Measurements from ENCODE around the gene PRKCI. TPM values are rescaled to one million over a fixed set of nuclear protein-coding genes. Genes with fewer than 3 reads are reported as not detected.
"Not testable (repeated sequence)": the region's sequence is repeated elsewhere in the genome, so short reads cannot be mapped to it uniquely, and the experiment has no call there.

Gene PRKCI
- total RNA-seq, 1 donor from 2014 or later: 95.8 TPM

DNA sequence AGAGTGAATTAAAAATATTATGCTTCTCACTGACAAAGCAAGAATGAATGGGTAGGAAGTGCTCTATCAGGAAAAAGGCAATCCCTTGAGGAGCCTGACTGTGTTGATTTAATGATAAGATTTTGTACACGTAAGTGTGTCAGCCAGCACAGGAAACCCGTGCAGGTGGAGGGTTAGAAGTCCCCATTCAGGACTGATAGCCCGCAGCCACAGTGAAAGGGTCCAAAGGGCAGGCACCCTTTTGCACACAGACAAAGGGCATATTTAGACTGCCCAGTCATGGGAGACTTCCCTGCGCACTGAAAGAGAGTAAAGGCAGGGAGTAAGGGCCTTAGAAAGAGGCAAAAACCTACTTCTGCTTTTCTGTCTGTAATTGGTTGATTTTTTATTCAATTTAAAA, 108.9 kb downstream of the PRKCI start:
- DNase-seq (ENCODE audit: low spot score in 2 of 2): no peak
- FAIRE-seq: no peak

DNA sequence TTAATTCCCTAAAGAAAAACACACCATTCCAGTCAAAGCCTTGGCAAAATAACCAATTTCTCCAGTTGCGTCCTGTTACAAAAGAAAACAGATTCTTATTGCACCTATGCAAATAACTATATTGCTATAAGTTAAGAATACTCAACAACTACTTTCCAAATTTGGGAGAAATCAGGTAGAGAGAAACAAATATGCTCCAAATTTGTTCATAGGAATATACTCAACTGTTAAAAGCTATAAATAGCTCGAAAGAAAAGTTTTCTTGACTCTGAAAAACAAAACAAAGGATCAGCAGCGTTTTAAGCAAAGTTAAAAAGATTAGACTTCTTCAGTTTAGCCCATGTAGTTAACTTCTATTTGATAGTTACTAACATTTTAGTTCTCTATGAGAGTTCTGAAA, 115.2 kb downstream of the PRKCI start:
- no peak for FAIRE-seq
- DNase-seq (ENCODE audit: low spot score in 2 of 2): no peak

GRCh38 chr3:170338690-170339340, 116.6 kb downstream of the PRKCI start:
- DNase-seq (ENCODE audit: low spot score in 2 of 2) (no peak), FAIRE-seq (no peak)

DNA sequence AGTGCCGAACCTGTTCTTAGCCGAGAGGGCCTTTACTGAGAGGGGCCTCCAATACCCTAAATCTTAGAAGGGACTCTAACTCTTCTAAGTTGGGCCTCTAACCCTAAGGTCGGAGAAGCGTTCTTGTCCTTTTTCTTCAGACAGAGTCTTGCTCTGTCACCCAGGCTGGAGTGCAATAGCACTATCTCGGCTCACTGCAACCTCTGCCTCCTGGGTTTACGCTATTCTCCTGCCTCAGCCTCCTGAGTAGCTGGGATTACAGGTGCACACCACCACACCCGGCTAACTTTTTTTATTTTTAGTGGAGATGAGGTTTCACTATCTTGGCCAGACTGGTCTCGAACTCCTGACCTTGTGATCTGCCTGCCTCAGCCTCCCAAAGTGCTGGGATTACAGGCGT, 120.0 kb downstream of the PRKCI start:
- not testable (repeated sequence) for FAIRE-seq; DNase-seq (ENCODE audit: low spot score in 2 of 2)

DNA sequence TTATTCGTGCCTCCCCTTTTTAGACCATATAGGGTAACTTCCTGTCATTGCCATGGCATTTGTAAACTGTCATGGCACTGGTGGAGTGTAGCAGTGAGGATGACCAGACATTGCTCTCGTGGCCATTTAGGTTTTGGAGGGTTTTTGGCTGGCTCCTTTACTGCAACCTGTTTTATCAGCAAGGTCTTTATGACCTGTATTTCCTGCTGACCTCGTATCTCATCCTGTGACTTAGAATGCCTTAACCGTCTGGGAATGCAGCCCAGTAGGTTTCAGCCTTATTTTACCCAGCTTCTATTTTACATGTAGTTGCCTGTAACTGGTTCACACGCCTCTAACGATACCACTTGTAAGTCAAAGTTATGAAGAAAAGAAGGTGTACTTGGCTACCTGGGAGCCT, 121.6 kb downstream of the PRKCI start:
- not testable (repeated sequence) for DNase-seq (ENCODE audit: low spot score in 2 of 2); FAIRE-seq

- DNase-seq (ENCODE audit: low spot score in 2 of 2) (no peak), FAIRE-seq (no peak)
Observed at GRCh38 chr3:170344971-170345370, 122.7 kb downstream of the PRKCI start.

- FAIRE-seq: no peak
- DNase-seq (ENCODE audit: low spot score in 2 of 2): no peak
Observed at GRCh38 chr3:170346481-170347392, 124.5 kb downstream of the PRKCI start.

DNA sequence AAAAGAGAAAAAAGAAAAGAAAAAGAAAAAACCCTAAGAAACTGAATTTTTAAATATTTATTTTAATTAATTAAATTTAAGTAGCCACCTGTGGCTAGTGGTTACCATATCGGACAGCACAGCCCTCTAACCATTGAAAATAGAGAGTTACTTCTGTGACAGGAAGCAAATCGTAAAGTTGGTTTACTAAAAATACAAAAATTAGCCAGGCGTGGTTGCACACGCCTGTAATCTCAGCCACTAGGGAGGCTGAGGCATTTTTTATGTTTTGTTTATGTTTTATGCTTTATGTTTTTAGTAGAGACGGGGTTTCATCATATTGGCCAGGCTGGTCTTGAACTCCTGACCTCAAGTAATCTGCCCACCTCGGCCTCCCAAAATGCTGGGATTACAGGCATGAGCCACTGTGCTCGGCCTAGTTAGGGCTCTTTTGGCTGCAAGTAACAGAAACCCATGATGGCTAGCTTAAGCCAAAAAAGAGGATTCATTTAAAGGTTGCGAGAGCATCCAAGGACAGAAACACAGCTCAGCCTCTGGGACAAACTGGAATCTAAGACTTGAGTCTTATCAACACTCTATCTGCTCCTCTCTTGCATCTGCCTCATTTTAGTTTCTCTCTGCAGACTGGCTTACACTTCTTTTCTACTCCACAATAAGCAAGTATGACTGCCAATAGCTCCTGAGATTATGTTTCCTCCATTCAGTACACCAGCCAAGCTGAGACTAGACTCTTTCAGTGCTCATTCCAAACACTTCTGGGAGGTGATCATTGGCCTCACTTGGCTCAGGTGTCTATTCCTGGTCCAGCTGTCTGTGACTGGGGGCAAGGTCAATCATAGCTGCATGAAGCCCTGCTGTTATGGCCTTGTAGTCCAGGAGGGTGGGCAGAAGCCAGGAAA, 128.5 kb downstream of the PRKCI start:
- no peak for FAIRE-seq
- no peak for DNase-seq (ENCODE audit: low spot score in 2 of 2)

GRCh38 chr3:170352936-170353335, 130.7 kb downstream of the PRKCI start:
- FAIRE-seq (no peak), DNase-seq (ENCODE audit: low spot score in 2 of 2) (no peak)

DNA sequence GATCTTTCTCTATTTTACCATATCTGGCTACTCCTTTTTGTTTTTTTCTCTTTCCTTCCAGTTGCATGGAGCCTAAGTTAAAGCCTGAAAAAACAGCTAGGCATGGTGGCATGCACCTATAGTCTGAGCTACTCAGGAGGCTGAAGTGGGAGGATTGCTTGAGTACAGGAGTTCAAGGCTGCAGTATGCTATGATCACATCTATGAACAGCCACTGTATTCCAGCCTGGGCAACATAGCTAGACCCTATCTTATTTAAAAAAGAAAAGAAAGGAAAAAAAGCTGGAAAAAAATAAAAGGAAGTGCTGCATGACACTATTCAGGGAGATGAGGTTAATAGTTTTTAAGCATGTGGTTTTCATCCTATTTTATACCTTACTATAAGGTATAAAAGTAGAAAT, 131.3 kb downstream of the PRKCI start:
- FAIRE-seq (no peak), DNase-seq (ENCODE audit: low spot score in 2 of 2) (no peak)

- DNase-seq (ENCODE audit: low spot score in 2 of 2): no peak
- FAIRE-seq: no peak
Observed at GRCh38 chr3:170354760-170355159, 132.5 kb downstream of the PRKCI start.

Small RNA genes within 50 kb of the gene (small RNA-seq; reads per million reads assigned to genes)
- not detected for gene RF00019

Other genes with a start within 250 kb of the PRKCI start
- gene GPR160, start 184.4 kb upstream of the PRKCI start, total RNA-seq: 2.9 TPM
- 35.1 TPM for gene PHC3, start 40.7 kb upstream of the PRKCI start, total RNA-seq
- gene SKIL, start 135.3 kb downstream of the PRKCI start, total RNA-seq: 160 TPM
- 13.9 TPM for gene CLDN11, start 196.4 kb downstream of the PRKCI start, total RNA-seq